GM18505 (cell line): ENCODE data around the gene KRTAP5-11.
"Not testable (repeated sequence)": the region's sequence is repeated elsewhere in the genome, so short reads cannot be mapped to it uniquely, and the experiment has no call there.

Experiments
- ATAC-seq: cut with Tn5 transposase; IDR thresholded peaks from one replicate; pipeline ENCODE4 v1.9.1; 2021; ENCODE audit not compliant: unreplicated experiment
- POLR2A ChIP-seq: IDR thresholded peaks from 4 replicates; pipeline ENCODE4 v1.6.1; 2011; ENCODE audit warnings: borderline replicate concordance; ENCODE audit not compliant: insufficient read depth, insufficient read length; ENCODE audit errors: extremely low read depth

Gene KRTAP5-11, protein sequence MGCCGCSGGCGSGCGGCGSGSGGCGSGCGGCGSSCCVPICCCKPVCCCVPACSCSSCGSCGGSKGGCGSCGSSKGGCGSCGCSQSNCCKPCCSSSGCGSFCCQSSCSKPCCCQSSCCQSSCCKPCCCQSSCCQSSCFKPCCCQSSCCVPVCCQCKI

DNA sequence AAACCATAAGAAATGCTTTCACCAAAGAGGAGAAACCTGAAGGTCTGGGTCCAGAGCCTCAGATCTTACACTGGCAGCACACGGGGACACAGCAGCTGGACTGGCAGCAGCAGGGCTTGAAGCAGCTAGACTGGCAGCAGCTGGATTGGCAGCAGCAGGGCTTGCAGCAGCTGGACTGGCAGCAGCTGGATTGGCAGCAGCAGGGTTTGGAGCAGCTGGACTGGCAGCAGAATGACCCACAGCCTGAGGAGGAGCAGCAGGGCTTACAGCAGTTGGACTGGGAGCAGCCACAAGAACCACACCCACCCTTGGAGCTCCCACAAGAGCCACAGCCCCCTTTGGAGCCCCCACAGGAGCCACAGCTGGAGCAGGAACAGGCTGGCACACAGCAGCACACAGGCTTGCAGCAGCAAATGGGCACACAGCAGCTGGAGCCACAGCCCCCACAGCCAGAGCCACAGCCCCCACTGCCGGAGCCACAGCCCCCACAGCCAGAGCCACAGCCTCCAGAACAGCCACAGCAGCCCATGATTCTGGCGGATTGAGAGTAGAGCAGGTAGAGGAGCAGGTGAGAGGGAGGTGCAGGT lies at the start of gene KRTAP5-11:
KRTAP5-11 (minus strand) TSS at position 567 of the 587 bp plus-strand sequence; CDS start at position 529, 38 bp downstream.
- ATAC-seq = no peak
- no peak for TF ChIP-seq POLR2A

DNA sequence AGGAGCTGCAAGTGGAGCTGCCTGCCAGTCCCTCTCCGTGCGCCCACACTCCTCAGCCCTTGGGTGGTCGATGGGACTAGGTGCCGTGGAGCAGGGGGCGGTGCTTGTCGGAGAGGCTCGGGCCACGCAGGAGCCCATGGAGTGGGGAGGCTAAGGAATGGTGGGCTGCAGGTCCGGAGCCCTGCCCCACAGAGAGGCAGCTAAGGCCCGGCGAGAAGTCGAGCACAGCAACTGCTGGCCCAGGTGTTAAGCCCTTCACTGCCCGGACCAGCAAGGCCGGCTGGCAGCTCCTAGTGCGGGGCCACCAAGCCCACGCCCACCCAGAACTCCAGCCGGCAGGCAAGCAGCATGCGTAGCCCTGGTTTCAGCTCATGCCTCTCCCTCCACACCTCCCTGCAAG lies 48.9 kb upstream of the KRTAP5-11 start:
- not testable (repeated sequence) for ATAC-seq

DNA sequence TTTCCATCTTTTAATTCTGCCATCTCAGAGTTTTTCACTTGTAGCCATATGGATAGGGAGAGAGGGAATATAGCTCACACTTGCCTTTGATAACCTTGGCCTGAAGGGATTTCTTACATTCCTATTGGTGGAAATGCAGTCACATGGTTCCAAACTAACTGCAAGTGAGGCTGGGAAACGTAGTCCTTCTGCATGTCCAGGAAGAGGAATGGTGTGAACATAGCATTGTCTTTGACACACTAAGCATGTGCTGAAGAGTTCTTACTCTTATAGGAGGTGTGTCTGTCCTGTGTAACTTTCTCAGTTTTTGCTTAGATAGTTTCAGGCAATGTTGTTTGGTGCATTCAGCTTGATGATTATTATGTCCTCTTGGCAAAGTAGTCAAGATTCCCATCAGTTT lies 47.4 kb upstream of the KRTAP5-11 start:
- not testable (repeated sequence) for ATAC-seq

DNA sequence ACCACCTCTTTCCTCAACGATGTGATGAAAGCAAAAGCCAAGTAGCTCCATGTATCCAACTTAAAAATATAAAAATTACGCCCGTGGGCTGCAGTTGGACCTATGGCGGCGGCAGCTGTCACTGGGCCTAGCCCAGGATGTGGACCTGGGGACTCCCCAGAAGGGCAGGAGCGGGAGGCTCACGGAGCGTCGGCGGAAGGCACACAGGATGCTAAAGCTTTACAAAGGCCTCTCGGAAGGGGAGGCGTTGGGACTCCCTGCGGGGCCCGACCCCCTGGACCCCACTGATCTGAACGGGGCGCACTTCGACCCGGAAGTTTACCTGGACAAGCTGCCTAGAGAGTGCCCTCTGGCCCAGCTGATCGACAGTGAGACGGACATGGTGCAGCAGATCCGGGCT lies 46.3 kb upstream of the KRTAP5-11 start:
- ATAC-seq = not testable (repeated sequence)

DNA sequence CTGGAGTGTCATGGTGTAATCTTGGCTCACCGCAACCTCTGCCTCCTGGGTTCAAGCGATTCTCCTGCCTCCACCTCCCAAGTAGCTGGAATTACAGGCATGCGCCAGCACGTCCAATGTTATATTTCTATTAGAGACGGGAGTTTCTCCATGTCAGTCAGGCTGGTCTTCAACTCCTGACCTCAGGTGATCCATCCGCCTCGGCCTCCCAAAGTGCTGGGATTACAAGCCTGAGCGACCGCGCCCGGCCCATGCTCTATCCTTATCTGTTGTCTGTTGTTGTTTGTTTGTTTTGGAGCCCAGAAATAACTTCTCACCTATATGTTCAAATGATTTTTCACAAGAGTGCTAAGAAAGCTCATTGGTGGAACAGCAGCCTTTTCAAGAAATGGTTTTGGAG lies 40.6 kb upstream of the KRTAP5-11 start:
- not testable (repeated sequence) for ATAC-seq

DNA sequence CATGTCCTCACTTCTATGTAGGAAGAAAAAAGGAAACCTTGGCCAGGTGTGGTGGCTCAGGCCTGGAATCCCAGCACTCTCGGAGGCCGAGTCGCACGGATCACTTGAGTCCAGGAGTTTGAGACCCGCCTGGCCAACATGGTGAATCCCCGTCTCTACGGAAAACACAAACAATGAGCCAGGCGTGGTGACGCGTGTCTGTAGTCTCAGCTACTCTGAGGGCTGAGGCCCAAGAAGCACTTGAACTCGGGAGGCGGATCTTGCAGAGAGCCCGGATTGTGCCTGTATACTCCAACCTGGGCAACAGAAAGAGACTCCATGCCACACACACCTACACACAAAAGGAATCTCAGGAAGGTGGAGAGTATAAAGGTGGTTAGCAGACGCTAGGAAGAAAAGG lies 39.9 kb upstream of the KRTAP5-11 start:
- not testable (repeated sequence) for ATAC-seq

DNA sequence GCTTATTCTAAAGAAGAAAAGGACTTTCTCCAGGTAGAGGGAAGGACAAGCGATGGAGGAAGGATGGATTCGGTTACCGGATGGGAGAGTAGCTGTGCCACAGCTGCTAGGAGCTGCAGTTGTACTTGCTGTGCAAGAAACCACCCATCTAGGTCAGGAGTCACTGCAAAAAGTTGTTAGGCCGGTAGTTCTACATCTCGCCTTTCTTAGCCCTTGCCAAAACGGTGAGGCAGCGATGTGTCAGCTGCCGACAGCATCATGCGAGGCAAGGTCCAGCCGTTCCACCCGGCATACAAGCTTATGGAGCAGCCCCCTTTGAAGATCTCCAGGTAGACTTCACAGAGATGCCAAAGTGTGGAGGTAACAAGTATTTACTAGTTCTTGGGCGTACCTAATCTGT lies 32.3 kb upstream of the KRTAP5-11 start:
- ATAC-seq = not testable (repeated sequence)

DNA sequence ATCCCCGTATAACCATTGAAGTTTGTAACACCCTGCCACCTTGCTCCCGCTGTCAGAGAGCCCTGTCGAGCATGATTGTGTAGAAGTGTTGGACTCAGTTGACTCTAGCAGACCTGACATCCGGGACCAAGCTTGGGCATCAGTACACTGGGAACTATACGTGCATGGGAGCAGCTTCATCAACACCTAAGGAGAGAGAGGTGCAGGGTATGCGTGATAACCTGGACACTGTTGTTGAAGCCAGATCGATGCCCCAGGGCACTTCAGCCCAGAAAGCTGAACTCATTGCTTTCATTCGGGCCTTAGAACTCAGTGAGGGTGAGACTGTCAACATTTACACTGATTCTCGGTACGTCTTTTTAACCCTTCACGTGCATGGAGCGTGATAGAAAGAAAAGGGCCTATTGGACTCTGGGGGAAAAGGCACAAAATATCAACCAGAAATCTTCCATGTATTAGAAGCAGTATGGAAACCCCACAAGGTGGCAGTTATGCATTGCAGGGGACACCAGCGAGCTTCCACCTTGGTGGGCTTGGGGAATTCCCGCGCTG lies 31.8 kb upstream of the KRTAP5-11 start:
- not testable (repeated sequence) for ATAC-seq

DNA sequence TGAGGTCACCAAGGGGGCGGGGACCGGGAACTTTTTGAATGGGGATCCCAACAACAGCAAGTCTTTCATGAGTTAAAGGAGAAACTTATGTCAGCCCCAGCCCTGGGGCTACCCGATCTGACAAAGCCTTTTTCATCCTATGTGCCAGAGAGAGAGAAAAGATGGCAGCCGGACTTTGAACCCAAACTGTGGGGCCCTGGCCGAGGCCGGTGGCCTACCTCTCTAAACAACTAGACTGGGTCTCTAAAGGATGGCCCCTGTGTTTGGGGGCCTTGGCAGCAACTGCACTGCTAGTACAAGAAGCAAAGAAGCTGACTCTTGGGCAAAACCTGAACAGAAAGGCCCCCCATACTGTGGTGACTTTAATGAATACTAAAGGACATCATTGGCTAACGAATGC lies 31.3 kb upstream of the KRTAP5-11 start:
- ATAC-seq = not testable (repeated sequence)

DNA sequence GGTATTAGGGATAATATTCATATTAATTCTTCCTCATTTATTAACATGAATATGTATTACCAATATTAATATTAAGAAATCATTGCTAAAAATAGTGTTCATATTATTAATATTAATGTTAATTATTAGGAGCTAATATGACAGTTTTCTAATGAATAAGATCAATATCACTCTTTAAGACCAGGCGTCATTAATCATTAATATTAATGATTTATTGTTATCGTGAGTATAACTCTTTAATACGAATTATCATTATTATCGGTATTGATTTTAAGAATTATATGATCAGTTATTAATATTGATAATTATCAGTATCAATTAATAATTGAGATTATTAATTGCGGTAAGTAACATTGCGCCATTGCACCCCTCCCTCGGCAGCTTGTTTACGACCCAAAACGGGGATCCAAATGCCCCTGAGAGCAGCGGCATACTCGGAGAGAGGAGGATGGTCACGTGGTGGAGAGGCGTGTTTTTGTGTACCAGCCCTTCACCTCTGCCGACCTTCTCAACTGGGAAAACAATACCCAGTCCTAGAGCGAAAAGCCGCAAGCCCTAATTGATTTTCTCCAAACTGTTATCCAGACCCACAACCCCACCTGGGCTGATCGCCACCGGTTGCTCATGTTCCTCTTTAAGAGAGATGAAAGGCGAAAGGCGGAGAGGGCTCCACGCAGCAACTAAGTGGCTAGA lies 28.7 kb upstream of the KRTAP5-11 start:
- ATAC-seq = not testable (repeated sequence)

DNA sequence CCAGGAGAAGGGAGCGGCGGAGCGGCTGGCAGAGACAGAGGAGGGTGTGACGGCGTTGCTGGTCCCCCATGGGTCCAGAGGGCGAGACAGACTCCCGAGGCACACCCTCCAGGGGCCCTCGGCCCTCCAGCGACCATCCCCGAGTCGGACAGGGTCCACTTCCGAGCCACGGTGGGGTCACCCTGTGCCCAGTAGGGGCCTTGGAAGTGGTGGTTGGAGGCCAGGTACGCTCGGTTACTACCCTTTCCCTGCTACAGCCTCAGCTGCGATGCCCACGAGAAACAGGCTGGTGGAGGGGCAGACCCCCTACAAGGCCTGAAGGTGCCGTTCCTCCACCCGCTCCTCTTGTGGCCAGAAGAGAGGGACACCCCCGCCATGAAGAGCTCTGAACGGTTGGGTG lies 25.6 kb upstream of the KRTAP5-11 start:
- ATAC-seq = not testable (repeated sequence)

DNA sequence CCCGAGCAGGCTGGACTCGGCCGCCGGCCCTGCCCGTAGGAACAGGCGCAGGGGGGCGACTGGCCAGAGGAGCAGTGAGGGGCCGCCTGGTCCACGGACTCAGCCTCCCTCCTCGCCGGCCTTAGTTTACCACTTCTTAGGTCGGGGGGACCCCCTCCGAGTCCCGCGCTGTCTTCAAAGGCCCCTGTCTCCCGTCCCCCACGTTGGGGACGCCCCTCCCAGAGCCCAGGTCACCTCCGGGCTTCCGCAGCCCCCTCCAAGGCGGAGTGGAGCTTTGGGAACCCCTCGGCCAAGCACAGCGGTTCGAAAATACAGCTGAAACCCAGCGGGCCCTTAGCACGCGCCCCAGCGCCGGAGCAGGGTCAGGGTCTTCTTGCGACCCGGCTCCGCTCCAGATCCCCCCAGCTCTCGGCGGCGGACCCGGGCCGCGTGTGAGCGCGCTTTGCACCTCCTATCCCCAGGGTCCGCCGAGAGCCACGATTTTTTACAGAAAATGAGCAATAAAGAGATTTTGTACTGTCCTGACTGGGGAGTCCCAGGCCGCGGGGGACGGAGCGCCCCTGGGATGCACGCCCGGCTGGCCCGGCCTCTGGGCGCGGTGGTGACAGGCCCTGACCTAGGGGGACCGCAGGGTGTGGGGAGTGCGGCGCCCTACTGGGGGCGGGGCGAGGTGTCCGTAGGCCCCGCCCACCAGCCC lies 25.0 kb upstream of the KRTAP5-11 start:
- ATAC-seq = not testable (repeated sequence)

DNA sequence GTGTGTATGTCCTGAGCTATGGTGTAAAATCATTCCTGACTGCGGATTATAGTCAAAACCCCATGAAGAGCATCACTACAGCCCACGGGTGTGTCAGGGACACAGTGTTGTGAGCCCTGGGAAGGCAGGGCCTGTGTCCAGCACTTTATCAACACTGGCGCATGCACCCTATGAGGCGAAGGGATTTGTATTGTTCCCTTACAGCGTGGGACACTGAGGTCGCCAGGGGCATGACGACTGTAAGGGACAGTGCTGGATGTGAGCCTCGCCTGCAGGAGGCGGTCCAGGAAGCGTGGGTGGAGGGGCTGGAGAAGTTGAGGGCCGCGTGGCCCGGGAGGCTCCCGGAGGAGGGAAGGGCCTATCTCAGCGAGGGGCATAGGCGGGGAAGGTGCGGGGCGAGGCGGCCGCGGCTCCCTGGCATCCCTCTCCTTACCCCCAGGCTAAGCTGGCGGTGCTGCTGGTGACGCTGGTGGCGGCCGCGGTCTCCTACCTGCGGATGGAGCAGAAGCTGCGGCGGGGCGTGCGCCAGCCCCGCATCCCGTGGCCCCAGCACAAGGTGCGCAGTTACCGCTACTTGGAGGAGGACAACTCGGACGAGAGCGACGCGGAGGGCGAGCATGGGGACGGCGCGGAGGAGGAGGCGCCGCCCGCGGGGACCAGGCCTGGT lies 24.3 kb upstream of the KRTAP5-11 start:
- ATAC-seq = not testable (repeated sequence)

DNA sequence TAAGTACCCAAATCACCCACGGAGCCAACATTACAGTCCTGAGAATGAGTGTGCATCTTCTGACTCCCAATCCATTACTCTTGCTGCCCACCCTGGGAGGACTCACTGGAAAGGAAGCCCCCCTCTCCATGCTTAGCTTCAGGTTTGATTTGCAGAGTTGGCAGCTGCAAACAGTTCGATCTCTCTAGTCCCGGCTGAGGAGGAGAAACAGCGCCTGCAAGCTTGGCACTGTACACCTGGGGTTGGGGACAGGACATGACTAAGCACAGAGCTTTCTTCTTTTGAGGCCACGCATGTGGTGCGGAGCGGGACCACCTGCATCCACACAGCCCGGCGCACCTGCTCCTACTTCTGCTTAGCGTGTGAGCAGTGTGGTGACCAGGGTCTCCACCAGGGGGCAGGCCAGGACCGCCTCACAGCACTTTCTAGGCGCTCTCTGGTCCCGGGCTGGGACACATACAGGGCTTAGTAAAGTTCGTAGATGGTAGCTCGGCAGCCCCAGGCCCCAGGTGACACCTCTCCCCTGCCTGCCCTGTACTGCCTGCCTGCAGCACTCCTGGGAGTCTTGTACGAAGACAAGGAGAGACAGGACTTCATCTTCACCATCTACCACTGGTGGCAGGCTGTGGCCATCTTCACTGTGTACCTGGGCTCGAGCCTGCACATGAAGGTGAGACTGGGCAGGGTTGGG lies 22.3 kb upstream of the KRTAP5-11 start:
- not testable (repeated sequence) for ATAC-seq

DNA sequence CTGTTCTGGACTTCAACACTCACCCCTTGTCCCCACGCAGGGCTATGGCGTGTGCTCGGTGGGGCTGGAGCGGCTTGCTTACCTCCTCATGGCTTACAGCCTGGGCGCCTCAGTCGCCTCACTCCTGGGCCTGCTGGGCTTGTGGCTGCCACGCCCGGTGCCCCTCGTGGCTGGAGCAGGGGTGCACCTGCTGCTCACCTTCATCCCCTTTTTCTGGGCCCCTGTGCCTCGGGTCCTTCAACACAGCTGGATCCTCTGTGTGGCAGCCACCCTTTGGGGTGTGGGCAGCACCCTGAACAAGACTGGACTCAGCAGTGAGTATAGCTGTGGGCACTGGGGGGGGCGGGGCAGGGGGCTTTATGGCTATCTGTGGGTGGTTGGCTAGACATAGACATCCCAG lies 20.5 kb upstream of the KRTAP5-11 start:
- not testable (repeated sequence) for ATAC-seq

DNA sequence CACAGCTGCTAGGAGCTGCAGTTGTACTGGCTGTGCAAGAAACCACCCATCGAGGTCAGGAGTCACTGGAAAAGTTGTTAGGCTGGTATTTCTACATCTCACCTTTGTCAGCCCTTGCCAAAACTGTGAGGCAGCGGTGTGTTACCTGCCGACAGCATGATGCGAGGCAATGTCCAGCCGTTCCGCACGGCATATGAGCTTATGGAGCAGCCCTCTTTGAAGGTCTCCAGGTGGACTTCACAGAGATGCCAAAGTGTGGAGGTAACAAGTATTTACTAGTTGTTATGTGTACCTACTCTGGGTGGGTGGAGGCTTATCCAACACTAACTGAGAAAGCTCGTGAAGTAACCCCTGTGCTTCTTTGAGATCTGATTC lies 6.9 kb upstream of the KRTAP5-11 start:
- not testable (repeated sequence) for ATAC-seq

DNA sequence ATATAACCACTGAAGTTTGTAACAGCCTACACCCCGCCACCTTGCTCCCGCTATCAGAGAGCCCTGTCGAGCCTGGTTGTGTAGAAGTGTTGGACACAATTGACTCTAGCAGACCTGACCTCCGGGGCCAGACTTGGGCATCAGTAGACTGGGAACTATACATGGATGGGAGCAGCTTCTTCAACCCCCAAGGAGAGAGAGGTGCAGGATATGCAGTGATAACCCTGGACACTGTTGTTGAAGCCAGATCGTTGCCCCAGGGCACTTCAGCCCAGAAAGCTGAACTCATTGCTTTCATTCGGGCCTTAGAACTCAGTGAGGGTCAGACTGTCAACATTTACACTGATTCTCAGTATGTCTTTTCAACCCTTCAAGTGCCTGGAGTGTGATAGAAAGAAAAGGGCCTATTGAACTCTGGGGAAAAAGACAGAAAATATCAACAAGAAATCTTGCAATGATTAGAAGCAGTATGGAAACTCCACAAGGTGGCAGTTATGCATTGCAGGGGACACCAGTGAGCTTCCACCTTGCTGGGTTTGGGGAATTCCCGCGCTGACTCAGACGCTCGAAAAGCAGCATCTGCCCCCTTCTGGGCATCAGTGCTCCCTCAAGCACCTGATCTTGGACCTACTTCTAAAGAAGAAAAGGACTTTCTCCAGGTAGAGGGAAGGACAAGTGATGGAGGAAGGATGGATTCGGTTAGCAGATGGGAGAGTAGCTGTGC lies 6.3 kb upstream of the KRTAP5-11 start:
- ATAC-seq = not testable (repeated sequence)

DNA sequence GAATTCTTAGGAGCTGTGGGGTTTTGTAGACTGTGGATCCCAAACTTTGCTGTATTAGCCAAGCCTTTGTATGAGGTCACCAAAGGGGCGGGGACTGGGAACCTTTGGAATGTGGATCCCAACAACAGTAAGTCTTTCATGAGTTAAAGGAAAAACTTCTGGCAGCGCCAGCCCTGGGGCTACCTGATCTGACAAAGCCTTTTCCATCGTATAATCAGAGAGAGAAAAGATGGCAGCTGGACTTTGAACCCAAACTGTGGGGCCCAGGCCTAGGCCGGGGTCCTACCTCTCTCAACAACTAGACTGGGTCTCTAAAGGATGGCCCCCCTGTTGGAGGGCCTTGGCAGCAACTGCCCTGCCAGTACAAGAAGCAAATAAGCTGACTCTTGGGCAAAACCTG lies 5.6 kb upstream of the KRTAP5-11 start:
- not testable (repeated sequence) for ATAC-seq

DNA sequence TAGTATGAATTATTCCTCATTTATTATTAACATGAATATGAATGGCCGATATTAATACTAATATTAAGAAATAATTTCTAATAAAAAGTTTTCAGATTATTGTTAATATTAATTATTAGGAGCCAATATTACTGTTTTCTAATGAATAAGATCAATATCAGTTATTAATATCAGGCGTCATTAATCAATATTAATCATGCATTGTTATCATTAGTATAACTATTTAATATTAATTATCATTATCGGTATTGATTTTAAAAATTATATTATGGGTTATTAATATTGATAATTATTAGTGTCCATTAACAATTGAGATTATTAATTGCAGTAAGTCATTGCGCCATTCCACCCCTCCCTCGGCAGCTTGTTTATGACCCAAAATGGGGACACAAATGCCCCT lies 3.0 kb upstream of the KRTAP5-11 start:
- ATAC-seq = not testable (repeated sequence)
